HG03066 (cell line): ENCODE results near the gene NBAS.
"Not testable (repeated sequence)": the region's sequence is repeated elsewhere in the genome, so short reads cannot be mapped to it uniquely, and the experiment has no call there.

ENCODE experiments used
- ATAC-seq: cut with Tn5 transposase; IDR thresholded peaks from one replicate; pipeline ENCODE4 v1.9.1; 2021; ENCODE audit warnings: low read depth; ENCODE audit not compliant: unreplicated experiment

NBAS gene

DNA sequence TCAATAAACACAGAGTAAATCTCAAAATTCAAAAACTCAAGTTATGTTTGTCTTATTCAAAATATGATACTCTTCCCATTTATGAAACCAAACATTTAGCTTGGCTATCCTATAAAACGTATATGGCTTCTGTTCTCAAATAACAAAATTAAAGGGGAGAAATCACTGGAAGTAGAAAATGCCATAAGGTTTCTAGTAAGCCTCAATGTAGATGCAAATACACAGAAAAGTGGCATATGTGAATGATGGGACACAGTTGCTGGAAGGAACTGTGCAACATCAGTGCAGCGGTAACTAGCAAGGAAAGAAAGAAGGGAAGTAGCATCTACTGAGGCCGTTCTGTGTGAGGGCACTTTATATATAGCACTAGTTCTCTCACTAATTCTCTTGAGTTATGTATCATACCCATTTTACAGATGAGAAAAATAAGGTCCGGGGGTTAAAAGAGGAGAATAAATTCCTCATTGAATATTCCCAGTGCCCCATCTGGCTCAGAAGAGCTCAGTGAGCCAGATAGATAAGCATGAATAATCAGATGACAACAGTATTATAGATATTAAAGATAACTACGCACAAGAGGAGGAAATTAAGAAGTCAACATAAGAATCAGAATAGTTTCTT, 27.2 kb downstream of the NBAS start:
- ATAC-seq = no peak

GRCh38 chr2:15532996-15533395, 28.1 kb downstream of the NBAS start:
- no peak for ATAC-seq

GRCh38 chr2:15531095-15531854, 29.9 kb downstream of the NBAS start:
- ATAC-seq = no peak

- no peak for ATAC-seq
Measured at GRCh38 chr2:15527074-15527739, 33.9 kb downstream of the NBAS start.

GRCh38 chr2:15521641-15522181, 39.4 kb downstream of the NBAS start:
- ATAC-seq = no peak

GRCh38 chr2:15520346-15520745, 40.8 kb downstream of the NBAS start:
- ATAC-seq = no peak

DNA sequence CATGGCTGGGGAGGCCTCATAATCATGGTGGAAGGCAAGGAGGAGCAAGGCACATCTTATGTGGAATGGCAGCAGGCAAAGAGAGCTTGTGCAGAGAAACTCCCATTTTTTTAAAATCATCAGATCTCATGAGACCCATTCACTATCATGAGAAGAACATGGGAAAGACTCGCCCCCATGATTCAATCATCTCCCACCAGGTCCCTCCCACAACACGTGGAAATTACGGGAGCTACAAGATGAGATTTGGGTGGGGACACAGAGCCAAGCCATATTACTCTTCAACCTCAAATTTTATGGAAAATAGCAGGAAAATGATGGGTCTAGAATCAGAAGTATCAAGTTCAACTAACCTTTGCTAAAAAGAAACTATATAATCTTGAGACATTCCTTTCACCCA, 42.4 kb downstream of the NBAS start:
- not testable (repeated sequence) for ATAC-seq

DNA sequence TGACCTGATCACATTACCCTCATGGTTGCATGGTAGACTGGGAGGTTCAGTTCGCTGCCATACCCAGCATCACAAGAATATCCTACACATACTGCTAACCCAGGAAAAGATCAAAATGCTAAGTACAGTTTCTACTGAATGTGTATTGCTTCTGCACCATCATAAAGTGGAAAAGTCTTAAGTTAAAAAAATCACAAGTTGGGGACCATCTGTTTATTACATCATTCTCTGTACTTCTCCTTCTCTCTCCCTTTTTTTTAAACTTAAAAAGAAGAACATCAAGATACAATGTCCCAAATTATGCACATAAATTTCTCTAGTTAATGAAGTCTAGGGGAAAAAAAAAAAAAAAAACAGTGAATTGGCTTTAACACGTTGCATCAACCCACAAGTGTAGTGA, 43.3 kb downstream of the NBAS start:
- ATAC-seq = no peak

DNA sequence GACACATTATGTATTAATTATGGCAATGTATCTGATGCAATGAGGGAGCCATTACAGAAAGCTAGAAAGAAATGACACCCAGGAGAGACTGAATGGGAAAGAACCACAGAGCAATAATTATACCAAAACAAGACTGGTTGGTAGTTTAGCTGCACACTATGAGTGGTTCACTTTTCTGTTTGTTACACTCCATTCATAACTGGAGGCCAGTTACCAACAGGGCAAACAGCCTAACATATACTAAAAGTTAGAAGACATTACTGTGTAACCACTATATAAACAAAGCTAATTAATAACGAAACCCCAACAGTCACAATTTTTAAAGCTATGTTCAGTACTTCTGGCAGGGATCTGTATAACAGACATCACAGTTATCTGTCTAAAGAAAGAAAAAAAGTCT, 49.4 kb downstream of the NBAS start:
- ATAC-seq = no peak

DNA sequence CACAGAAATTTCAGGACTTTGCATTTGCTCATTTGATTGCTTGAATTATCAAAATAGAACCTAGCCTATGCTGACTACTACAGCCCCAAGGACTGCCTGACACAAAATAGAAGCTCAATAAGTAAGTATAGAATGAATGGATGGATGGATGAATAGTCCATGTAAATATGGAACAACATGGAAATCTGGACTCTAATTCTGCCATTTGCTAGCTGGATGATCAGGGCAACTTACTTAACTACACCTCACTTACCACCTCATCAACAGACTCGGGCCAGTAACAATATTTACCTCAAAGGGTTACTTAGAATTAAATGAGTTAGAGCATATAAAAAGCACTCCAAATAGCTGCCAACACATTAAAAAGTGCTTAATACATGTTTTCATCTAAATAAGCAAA, 50.6 kb downstream of the NBAS start:
- no peak for ATAC-seq

- no peak for ATAC-seq
Measured at GRCh38 chr2:15510131-15510530, 51.0 kb downstream of the NBAS start.

GRCh38 chr2:15507697-15508096, 53.4 kb downstream of the NBAS start:
- no peak for ATAC-seq

GRCh38 chr2:15507061-15507460, 54.1 kb downstream of the NBAS start:
- ATAC-seq = no peak

DNA sequence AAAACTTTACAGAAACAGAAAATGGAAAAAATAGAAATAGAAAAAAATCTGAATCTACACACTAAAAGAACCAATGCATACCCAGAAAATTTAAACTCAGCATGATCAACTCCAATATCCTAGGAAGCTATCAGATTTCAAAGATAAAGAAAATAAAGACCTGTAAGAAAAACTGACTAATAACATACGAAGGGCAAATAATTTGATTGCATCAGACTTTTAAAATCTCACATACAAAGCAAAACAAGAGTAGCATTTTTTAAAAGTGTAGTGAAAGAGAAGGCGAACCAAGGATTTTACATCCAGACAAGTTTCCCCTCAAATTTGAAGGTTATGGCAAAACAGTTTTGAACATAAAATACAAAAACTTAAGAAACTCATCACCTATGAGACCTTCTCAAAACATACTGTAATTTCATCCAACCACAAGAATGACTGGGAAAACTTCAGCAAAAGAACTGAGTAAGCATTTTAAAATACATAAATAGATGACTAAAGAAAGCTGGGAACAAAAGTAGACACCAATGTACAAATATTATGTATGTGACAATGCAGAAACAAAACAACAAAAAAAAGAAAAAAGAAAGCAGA, 54.8 kb downstream of the NBAS start:
- no peak for ATAC-seq

GRCh38 chr2:15504882-15505663, 56.1 kb downstream of the NBAS start:
- ATAC-seq = no peak

DNA sequence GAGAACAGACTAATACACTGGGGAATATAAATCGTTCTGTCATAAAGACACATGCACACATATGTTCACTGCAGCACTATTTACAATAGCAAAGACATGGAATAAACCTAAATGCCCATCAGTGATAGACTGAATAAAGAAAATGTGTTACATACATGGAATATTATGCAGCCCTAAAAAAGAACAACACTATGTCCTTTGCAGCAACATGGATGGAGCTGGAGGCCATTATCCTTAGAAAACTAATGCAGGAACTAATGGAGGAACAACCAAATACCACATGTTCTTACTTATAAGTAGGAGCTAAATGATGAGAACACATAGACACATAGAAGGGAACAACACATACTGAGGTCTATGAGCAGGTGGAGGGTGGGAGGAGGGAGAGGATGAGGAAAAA, 61.9 kb downstream of the NBAS start:
- not testable (repeated sequence) for ATAC-seq

- ATAC-seq = no peak
Measured at GRCh38 chr2:15498554-15498953, 62.6 kb downstream of the NBAS start.

DNA sequence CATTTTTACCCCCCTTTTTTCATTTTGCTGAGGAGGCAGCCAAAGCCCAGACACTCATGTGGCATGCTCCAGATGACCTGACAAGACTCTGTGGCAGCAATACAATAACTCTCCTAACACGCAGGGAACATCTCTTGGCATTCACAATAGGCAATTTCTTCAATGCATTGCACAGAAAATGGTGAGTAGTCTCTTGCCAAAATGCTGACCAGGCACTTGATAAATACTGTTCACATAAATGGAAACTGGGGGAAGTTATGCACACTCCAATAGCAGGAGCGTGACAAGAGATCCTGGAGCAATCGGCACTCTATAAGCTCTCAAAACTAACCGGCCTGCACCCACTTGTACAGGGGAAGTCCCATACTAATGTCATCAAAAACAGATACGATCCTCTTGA, 66.3 kb downstream of the NBAS start:
- no peak for ATAC-seq

DNA sequence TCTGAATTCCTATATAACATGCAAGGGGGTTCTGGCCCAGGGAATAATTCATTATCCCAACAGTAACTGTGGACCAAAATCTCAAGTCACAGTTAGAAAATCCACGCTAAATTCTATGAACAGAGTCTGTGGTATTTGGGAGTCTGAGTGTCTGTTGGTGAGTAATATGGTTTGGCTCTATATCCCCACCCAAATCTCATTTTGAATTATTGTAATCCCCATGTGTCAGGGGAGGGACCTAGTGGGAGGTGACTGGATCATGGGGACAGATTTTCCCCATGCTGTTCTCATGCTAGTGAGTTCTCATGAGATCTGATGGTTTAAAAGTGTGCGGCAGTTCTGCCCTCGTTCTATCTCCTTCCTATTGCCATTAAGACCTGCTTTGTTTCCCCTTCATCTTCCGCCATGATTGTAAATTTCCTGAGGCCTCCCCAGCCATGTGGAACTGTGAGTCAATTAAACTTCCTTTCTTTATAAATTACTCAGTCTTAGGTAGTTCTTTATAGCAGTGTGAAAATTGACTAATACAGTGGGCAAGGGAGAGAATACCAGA, 68.3 kb downstream of the NBAS start:
- no peak for ATAC-seq

DNA sequence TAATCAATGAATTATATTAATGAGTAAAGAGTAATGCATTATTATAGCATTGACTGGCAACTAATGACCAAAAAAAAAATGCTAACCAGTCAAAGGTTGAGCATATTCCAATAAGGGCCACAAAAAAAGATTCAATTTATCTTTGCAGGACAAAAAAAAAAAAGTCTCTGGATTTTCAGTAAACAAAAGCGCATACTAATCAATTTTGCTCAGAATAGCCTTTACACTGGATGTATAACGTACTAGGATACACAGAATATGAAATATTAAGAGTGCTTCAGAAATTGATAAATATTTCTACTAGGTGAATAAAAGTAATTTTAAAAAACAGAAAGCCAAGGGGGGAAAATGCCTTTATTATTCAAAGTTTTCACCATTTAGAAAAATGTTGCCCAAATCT, 74.4 kb downstream of the NBAS start:
- ATAC-seq = no peak
